ENCODE data around the gene CNOT4.
A peak's percentile ranks its signal among the peaks of the same experiment; 100 is the strongest.
"Not testable (repeated sequence)": the region's sequence is repeated elsewhere in the genome, so short reads cannot be mapped to it uniquely, and the experiment has no call there.

The CNOT4 gene

DNA sequence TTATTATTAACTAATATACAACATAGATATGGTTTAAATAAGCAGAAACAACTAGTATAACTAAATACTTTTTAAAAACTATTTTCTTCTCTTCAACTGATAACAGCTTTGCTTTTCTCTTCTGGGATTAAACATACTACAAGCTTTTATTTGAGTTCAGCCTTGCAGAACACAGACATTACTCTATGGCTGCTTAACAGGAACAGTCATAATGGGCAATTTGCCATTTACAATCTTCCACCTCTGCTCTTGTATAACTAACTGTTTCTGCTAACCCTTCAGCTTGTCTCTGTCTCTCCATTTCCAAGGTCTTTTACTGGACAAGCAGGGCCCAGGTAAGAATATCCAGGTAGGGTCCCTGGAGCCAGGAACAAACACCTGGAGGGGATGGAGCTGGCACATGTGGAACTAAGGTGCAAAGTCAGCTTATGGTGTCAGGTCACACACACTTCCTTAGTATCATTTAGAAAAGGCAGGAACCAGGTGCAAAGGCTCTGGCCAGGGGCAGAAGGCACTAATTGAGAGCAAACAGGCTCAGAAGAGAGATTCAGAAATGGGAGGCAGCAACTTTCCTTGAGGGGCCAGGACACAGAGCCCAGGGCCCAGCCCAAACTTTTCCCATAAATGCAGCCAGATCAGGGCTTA, 183.1 kb downstream of the CNOT4 start:
- DNase-seq (ENCODE audit: low read depth) = peak; percentile 54

DNA sequence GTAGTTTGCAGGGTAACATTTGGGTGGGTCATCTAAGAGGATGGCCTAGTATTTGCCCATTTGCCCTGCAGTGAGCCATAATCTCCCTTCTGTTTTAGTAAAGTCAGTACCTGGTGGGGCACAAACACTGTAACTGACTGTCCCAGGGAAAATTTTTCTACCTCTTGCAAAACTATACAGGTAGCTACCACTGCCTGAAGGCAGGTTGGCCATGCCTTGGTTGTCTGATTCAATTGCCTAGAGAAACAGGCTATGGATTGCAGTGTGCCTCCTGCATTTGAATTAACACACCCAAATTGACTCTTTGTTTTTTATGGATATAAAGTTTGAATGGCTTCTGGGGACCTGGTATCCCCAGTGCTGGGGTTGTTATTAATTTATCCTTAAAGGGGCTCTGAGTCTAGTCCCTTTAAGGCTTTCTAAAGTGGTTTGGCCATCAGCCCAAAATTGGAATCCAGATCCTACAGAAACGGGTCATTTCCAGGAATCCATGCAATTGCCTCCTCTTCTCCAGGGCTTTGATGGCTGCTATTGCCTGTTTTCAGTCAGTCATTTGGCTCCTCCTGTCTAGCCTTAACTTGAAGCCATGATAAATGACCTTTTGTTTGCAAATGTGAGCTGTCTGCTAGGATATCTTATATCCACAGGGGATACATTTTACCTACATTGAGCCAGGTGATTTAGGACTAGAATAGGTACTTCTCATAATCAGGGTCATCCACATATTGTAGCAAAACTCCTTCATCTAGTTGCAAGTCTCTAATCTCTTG, 187.1 kb downstream of the CNOT4 start:
- no peak for DNase-seq (ENCODE audit: low read depth)

DNA sequence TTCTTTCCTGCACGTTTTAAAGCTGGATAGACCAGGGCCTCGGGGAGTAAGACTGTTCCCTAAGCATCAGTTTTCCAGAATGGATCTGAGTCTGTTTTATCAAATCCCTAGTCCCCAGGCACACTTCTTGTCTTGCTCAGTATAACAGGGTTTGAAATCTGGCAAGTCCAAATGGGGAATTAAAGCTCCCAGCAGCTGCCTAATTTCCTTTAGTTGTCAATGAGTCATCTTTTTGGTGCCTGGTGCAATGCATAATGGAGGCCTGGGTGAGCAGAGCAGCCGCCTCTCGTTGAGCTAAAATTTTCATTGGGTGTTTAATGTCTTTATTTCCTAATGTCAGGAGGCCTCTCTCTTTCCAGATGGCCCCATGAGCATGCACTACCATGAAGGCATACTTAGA, 188.3 kb downstream of the CNOT4 start:
- peak; percentile 31 for DNase-seq (ENCODE audit: low read depth)

DNA sequence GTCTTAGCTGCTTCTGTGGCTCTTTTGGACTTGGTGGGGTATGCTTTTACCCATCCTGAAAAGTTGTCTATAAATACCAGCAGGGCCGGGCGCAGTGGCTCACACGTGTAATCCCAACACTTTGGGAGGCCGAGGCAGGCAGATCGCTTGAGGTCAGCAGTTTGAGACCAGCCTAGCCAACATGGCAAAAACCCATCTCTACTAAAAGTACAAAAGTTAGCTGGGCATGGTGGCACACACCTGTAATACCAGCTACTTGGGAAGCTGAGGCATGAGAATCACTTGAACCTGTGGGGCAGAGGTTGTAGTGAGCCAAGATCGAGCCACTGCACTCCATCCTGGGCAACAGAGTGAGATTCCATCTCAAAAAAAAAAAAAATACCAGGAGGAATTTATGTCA, 188.9 kb downstream of the CNOT4 start:
- DNase-seq (ENCODE audit: low read depth) = not testable (repeated sequence)

DNA sequence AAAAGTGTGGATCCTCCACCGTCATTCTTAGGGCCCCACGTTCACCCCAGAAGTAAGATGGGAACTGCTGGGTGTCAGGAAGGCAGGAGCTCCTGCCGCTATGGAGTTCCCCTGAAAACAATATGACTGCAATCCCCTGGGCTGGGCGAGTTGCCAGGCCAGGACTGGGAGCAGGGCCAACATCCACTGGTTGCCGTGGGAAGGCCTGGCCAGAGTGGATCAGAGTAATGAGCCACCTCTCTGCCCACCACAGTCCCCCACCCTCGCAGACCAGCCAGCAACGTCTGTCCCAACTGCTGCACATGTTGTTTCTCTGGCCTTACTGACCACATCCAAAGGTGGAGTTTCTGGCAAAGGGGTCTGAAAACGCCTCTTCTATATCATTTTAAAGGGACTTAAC, 189.6 kb downstream of the CNOT4 start:
- peak; percentile 89 for DNase-seq (ENCODE audit: low read depth)

DNA sequence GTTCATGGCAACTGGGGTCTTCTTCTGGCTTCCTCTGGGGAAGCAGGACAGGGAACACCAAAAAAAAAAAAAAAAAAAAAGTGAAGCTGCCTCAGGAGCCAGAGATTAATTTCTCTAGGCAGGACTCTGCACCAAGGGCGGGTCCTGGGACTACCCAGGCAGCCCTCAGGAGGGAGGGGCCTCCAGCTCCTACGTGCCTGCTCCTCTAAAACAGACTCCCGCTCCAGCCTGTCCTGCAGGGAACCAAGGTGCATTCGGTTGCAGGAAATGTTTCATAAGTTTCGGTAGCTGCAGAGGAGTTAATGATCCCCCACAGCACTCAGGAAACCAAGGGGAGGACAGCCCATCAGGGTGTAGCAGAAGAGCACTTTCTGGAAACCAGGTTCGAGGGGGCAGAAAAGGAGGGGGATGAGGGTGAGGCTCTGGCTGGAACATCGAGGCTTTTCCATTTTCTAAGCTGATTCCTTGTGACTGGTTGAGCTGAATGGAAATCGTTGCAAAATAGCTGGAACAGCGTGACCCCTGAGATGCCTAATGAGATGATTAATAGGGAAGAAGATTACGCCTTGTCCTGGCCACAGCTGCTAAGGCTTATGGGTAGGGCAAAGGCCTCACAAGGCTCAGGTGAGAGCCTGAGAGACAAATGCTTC, 192.1 kb downstream of the CNOT4 start:
- peak; percentile 20 for DNase-seq (ENCODE audit: low read depth)

DNA sequence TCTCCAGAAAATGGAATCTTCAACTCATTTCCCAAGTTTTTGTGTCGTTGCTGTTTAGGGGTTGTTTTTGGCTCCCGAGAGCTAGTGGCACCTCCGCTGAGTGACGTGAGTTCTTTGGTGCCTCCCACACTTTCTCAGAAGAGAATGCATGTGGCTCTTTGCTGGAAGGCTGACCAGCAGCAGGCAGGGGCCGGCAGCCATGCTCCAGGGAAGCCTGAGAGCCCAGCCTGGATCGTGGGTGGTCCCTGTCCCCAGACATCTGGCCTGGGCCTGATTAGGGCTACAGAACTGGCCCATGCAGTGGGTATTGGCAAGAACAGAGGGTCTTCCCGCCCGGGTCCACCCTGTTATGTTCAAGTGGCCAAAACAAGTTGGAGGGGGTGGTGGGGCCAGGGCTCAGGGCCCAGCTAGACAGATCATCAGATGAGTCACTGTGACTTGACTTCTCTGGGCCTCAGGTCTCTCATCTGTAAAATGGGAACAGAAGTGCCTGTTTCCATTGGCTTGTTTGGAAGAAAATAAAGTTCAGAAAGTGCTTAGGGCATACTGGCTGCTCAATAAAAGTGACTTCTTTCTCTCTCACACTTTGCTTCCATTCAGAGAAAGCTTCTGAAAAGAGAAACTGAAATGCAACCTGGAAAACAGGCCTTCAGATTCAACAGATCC, 193.1 kb downstream of the CNOT4 start:
- DNase-seq (ENCODE audit: low read depth) = no peak

DNA sequence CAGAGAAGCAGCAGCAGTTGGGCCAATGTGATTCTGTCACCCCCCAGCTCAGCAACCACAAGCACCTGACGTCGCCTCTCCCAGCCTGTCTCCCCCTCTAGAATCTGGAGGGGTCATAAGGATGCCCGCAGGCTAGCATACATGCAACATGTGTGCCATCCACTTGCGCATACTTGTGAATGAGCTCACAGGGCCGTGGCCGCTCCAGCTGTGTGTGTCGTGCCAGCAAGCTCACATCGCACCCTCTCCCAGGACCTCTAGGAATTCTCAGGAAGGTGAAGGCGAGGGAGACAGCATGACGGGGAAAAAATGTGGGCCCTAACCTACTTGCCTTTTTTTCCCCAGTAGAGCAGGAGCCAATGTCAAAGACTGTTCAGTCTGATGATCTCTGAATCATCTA, 195.9 kb downstream of the CNOT4 start:
- no peak for DNase-seq (ENCODE audit: low read depth)

All from iris pigment epithelial cell (primary cell).